ENCODE data around the gene ARHGAP25.

ARHGAP25 gene

GRCh38 chr2:68817306-68817705 lies 82.7 kb downstream of the ARHGAP25 start:
- no peak for TF ChIP-seq CTCF (IDR thresholded peaks at IDR 0.05; ENCODE audit: extremely low read depth, insufficient read depth, missing control alignments)
- no peak for DNase-seq (ENCODE audit: low spot score)
- in situ Hi-C loops (cut with MboI; ENCODE audit: low pct_unique_long_range_greater_than_20kb, low sequenced_read_pairs, unreplicated experiment) = no loop called here

GRCh38 chr2:68819556-68819955 lies 84.9 kb downstream of the ARHGAP25 start:
- no peak for TF ChIP-seq CTCF (IDR thresholded peaks at IDR 0.05; ENCODE audit: extremely low read depth, insufficient read depth, missing control alignments)
- in situ Hi-C loops (cut with MboI; ENCODE audit: low pct_unique_long_range_greater_than_20kb, low sequenced_read_pairs, unreplicated experiment) = no loop called here
- DNase-seq (ENCODE audit: low spot score) = no peak

DNA sequence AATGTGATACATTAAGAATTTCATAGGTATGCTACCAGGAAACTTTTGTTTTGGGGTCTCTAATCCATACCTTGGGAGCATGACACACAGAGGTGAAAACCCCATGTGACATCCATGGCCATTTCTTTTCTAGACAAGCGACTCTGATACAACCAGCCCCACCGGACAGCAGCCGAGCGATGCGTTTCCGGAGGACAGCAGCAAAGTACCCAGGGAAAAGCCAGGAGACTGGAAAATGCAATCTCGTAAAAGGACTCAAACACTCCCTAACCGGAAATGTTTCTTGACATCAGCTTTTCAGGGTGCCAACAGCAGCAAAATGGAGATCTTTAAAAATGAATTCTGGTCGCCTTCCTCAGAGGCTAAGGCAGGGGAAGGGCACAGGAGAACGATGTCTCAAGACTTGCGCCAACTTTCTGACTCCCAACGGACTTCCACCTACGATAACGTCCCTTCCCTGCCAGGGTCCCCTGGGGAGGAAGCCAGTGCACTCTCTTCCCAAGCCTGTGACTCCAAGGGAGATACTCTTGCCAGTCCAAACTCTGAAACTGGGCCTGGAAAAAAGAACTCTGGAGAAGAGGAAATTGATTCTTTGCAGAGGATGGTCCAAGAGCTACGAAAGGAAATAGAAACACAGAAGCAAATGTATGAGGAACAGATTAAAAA lies 87.7 kb downstream of the ARHGAP25 start:
- TF ChIP-seq CTCF (IDR thresholded peaks at IDR 0.05; ENCODE audit: extremely low read depth, insufficient read depth, missing control alignments) = no peak
- DNase-seq (ENCODE audit: low spot score) = no peak
- in situ Hi-C loops (cut with MboI; ENCODE audit: low pct_unique_long_range_greater_than_20kb, low sequenced_read_pairs, unreplicated experiment) = no loop called here

- in situ Hi-C loops (cut with MboI; ENCODE audit: low pct_unique_long_range_greater_than_20kb, low sequenced_read_pairs, unreplicated experiment) = no loop called here
- TF ChIP-seq CTCF (IDR thresholded peaks at IDR 0.05; ENCODE audit: extremely low read depth, insufficient read depth, missing control alignments) = no peak
These were observed 90.2 kb downstream of the ARHGAP25 start for GRCh38 chr2:68824831-68825230.

DNA sequence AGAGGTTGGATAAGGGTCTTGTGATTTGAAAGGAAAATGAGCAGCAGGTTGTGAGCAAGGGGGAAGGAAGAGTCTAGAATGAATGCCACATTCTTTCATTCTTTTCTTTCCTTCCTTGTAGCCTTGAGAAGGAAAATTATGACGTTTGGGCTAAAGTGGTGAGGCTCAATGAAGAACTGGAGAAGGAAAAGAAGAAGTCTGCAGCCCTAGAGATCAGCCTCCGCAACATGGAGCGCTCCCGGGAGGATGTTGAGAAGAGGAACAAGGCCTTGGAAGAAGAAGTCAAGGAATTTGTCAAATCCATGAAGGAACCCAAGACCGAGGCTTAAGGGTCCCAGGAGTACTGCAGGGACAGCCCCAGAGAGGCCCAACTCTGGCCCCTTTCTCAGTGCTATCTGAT lies 91.3 kb downstream of the ARHGAP25 start:
- no peak for DNase-seq (ENCODE audit: low spot score)
- TF ChIP-seq CTCF (IDR thresholded peaks at IDR 0.05; ENCODE audit: extremely low read depth, insufficient read depth, missing control alignments) = no peak
- in situ Hi-C loops (cut with MboI; ENCODE audit: low pct_unique_long_range_greater_than_20kb, low sequenced_read_pairs, unreplicated experiment) = no loop called here

More at GRCh38 chr2:68824831-68825230, 90.2 kb downstream of the ARHGAP25 start:
- no peak for DNase-seq (ENCODE audit: low spot score)

DNA sequence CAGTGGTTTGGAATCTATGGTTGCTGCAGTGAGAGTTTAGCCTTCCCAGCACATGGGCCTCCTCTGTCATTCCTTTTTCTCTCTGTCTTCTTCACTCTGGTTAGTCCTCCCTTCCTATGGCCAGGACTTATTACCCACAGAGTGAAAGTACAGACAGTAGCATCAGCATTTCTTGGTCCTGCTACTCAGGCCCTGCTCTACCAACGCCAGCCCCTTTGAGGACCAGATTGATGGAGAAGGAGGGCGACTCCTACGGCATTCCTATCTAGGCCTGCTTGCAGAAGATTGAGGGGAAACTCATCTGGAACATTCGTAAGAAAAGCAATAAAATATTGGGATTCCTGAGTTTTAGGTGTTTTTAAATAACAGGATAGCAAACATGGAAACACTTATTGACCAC lies 93.1 kb downstream of the ARHGAP25 start:
- no peak for TF ChIP-seq CTCF (IDR thresholded peaks at IDR 0.05; ENCODE audit: extremely low read depth, insufficient read depth, missing control alignments)
- no peak for DNase-seq (ENCODE audit: low spot score)
- in situ Hi-C loops (cut with MboI; ENCODE audit: low pct_unique_long_range_greater_than_20kb, low sequenced_read_pairs, unreplicated experiment) = no loop called here
